HEK293 (cell line): ENCODE results near the gene SSPN.

Experiments used
- ATF2 ChIP-seq: fragments of 450-650 bp; formaldehyde crosslinking; IDR thresholded peaks from 2 replicates; pipeline ENCODE4 v1.5.1; 2016; ENCODE audit warnings: missing biosample characterization, missing genetic modification characterization, low read depth
- BCL11A ChIP-seq: fragments of 450-650 bp; formaldehyde crosslinking; IDR thresholded peaks from 2 replicates; pipeline ENCODE4 v1.5.1; 2016; ENCODE audit warnings: low read depth, missing biosample characterization, missing genetic modification characterization
- HOXA7 ChIP-seq: sonication (generic); formaldehyde crosslinking; IDR thresholded peaks from 2 replicates; pipeline ENCODE4 v1.8.1; 2022; ENCODE audit warnings: missing genetic modification reagents, borderline replicate concordance
- KLF9 ChIP-seq: fragments of 450-650 bp; formaldehyde crosslinking; IDR thresholded peaks from 2 replicates; pipeline ENCODE4 v1.5.1; 2016; ENCODE audit warnings: missing biosample characterization, missing genetic modification characterization, low read depth
- ZNF214 ChIP-seq: fragments of 450-650 bp; formaldehyde crosslinking; IDR thresholded peaks from 2 replicates; pipeline ENCODE4 v1.5.1; 2017; ENCODE audit warnings: missing biosample characterization, mild to moderate bottlenecking, missing genetic modification characterization, borderline replicate concordance
- ZNF555 ChIP-seq: fragments of 450-650 bp; formaldehyde crosslinking; conservative IDR thresholded peaks from 2 replicates; pipeline ENCODE4 v1.5.1; 2017; ENCODE audit warnings: missing biosample characterization, mild to moderate bottlenecking, missing genetic modification characterization, inconsistent platforms
- ZNF670 ChIP-seq: fragments of 450-650 bp; formaldehyde crosslinking; IDR thresholded peaks from 2 replicates; pipeline ENCODE4 v1.5.1; 2016; ENCODE audit warnings: missing biosample characterization, missing genetic modification characterization, low read depth
- ZNF768 ChIP-seq: fragments of 450-650 bp; formaldehyde crosslinking; IDR thresholded peaks from 2 replicates; pipeline ENCODE4 v1.5.1; 2018; ENCODE audit warnings: missing biosample characterization, mild to moderate bottlenecking, missing genetic modification characterization
- TF ChIP-seq, protein P1 (sequence below): fragments of 450-650 bp; formaldehyde crosslinking; IDR thresholded peaks from 2 replicates; pipeline ENCODE4 v1.5.1; 2016; ENCODE audit warnings: missing biosample characterization, missing genetic modification characterization

GRCh38 chr12:26272851-26273250 lies 77.5 kb downstream of the SSPN start:
- TF ChIP-seq ZNF768 (tag by site-specific recombination) (no peak), ATF2 (tag by site-specific recombination) (no peak), ZNF214 (no peak), KLF9 (tag by site-specific recombination) (no peak), ZNF670 (no peak), BCL11A (tag by site-specific recombination) (no peak), ZNF555 (no peak), HOXA7 (CRISPR knock-in tag) (no peak)
- TF ChIP-seq, protein P1, sequence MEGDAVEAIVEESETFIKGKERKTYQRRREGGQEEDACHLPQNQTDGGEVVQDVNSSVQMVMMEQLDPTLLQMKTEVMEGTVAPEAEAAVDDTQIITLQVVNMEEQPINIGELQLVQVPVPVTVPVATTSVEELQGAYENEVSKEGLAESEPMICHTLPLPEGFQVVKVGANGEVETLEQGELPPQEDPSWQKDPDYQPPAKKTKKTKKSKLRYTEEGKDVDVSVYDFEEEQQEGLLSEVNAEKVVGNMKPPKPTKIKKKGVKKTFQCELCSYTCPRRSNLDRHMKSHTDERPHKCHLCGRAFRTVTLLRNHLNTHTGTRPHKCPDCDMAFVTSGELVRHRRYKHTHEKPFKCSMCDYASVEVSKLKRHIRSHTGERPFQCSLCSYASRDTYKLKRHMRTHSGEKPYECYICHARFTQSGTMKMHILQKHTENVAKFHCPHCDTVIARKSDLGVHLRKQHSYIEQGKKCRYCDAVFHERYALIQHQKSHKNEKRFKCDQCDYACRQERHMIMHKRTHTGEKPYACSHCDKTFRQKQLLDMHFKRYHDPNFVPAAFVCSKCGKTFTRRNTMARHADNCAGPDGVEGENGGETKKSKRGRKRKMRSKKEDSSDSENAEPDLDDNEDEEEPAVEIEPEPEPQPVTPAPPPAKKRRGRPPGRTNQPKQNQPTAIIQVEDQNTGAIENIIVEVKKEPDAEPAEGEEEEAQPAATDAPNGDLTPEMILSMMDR (tag by site-specific recombination), result no peak
